GM03348 (cell line): ENCODE data around the gene GTF2F2.

Source experiments
- DNase-seq: peaks from one replicate; pipeline ENCODE4 v3.0.0; 2012; ENCODE audit warnings: low spot score

Gene GTF2F2

DNA sequence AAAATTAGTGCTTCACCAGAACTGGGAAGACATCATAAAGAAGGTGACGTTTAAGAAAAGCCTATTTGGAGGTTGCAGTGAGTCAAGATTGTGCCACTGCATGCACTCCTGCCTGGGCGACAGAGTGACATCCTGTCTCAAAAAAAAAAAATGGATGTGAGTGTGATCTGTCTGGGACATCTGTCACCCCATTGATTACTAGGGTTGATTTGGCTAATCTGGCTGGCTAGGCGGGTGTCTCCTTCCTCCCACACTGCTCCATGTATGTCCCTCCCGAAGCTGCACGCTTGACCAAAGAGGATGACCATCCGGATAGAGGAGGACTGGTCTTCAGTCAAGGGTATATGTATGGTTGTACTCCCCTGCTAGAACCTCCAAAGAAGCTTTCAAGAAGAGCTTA, 2.6 kb downstream of the GTF2F2 start:
- DNase-seq: no peak

DNA sequence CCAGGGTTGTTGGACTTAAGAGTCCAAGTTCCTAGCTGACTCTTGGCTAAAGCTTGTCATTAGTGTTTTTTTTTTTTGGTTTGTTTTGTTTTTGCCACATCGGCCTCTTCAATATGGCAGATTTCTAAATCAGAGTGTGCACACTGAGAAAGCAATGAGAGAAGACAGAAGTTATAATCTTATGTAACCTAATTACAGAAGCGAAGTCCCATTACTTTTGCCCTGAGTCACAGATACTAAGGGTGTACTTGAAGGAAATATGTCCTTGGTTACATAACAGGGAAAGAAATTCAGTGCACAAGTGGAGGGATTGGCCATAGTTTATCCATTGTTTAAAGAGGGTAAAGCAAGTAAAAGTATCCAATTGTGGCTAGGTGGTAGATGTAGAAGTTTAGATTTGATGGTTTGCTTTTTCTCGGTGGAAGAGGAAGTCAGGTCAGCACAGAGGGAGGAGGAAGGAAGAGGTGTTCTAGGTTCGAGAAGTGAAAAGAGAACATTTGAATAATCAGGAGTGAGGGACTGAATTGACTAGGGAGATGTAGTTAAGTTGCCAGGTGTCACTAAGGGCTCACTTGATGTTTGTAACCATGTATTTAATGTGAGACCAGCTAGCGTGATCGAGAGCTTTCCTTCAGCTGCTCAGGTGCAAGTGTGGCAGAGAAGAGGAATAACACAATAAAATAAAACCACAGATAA, 12.2 kb downstream of the GTF2F2 start:
- no peak for DNase-seq

DNA sequence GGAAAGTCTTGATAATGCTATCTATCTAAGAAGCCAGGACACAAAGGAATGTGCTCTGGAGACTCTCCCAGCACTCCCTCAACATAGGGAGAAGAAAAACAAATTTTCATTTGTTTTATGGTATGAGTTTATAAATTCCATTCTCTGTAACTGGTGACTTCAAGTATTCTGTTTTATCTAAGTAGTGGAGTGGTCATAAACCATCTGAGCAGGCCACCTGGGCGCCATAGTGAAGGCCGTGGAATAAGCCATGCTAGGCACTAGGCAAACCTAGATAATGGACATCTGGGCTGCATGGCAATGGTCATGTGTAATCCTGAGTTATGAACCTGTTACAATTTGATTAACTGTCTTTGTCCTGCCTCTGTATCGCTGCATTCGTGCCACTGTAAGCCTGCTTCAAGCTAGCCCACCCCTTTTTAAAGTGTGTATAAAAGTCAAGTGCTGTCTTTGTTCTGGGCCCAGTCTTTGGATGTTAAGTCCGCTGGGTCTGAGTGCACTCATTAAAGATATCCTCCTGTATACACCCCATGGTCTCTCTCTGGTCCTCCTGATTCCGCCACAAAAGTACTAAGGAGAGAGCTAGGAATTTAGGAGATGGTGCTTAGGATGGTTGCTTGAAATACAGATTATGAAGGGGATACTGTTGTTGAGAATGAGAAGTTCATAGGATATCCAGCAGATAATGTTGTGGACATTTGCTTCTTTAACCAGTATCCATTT, 13.2 kb downstream of the GTF2F2 start:
- no peak for DNase-seq

DNA sequence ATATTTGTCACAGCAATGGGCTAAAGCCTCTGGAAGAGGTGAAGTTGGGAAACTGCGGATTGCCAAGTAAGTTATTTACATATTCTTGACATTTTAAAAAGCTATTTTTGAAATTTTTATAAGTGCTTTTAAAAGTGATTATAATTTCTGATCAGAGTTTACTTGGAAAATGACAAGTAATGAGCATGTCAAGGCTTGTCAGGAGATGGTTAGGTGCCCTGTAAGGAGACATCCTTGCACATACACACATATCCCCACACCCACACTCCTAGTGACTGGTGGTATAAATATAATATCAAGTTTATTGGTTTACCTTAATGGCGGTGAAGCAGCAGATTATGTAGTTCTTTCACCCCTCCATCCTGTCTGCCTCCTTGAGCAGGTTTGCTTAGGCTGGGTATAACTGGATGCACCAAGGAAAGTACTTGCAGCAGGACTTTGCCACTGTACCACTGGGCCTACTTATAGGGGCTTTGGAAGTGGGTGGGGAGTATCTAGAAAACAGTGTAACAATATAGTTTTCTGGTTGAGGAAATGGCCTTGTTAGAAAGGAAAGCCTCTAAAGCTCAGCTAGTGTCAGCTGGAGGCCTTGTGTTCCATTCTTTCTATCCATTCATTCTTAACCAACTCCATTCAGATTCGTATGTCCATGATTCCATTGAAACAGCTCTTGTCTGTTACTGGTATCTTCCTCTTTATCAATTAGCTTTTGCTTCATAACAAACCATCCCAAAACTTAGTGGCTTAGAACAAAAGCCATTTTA, 16.6 kb downstream of the GTF2F2 start:
- DNase-seq: no peak

- DNase-seq: no peak
These were observed 17.2 kb downstream of the GTF2F2 start for GRCh38 chr13:45137526-45137925.

DNA sequence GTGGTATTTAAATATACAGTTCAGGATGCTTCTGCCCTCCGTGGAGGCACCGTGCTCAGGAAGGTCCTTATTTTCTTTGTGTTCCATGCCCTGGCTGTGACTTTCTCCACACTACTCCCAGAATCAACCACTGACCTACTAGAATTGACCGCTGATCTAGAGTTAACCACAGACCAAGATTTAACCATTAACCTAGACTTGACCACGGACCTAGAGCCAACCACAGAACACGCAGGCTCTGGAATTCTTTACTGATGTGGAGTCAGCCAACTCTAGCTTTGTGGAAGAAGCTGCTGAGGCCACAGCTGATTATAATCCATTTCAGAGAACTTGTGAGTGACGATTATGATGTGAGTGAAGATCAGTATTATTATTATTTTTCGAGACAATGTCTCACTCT, 18.0 kb downstream of the GTF2F2 start:
- DNase-seq: no peak

DNA sequence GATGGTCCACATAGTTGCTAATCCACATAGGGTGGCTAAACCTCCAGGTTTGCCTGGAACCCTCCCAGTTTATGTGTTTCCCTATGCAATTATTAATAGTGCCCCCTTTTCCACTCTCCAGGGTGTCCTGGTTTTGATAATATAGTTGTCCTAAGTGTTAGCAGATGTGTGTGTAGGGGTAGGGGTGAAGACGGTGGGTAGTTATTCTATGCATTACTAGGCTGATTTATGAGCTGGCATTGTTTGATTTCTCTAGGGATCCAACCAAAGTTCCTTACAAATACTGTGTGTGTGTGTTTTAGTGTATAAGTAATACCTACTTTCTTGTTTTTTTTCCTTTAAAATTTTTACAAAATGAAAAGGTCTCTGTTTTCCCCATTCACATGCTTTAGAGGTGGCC, 21.1 kb downstream of the GTF2F2 start:
- DNase-seq: no peak

DNA sequence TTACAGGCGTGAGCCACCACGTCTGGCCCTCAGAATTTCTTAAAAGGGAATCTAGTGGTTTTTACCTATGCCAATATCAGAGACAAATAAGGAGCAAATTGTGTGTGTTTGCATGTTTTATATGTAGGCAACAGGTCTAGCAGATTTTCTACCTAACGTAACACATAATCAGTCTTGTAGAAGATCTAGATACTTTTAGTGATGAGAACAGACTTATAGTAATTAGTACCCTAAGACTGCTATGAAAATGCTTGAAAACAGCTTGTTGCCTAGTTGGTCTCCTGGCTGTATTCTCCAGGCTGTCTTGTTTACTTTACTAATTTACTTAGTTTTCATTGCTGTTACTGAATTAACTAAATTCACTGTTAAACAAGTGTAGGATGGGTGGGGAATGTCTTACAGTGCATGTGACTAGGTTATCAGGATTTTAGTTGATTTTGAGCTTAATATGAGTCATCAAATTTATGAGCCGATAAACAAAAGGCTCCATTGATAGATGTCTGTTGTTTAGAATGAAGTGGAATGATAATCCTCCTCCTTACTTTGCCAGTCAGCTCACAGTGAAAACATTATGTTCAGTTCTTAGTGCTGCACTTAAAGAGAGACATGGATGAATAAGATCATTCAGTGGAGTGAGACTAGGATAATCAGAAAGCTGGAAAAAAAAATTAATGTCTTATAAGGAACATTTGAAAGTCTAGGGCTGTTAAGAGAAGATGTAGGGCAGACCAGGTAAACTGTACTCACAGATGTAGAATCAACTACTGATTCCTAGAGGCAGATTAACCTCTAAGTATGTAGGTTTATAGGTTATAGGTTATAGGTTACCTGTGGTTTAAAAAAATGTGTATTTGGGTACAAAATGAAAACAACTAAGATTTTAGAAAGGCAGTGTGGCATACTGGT, 22.4 kb downstream of the GTF2F2 start:
- DNase-seq: no peak

DNA sequence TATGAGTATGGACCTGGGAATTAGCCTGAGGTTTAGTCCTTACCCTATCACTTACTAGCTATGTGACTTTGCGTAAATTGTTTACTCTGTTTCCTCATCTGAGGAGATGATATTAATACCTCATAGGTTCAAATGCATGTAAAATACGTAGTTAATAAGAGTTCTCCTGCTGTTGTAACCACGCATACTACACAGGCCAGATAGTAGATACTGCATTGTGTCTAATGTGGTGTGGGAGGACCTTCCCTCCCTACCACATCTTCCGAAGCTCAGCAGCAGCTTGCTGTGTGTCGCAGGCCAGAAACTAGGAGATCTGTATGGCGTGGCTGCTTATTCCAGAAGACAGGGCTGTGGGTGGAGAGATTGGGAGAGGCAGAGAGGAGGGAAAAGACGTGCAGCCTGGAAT, 23.0 kb downstream of the GTF2F2 start:
- DNase-seq: no peak

DNA sequence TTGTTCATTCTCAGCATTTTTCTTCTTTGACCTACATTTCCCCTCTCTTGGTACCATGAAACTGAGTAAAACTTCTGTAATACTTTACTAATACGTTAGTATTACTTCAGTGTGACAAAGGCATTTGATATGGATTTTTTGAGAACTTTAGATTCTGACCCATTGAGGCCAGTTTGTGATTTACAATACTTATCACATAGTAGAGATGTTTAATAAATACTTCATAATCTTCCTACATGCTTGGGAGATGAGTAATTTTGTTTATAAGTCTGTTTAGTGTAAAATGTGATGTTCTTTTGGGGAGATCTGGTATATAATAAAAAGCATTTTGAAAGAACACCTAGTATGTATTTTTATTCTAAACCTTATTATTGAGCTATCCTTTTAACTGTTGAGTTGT, 29.7 kb downstream of the GTF2F2 start:
- no peak for DNase-seq

GRCh38 chr13:45156565-45157361, 36.5 kb downstream of the GTF2F2 start:
- no peak for DNase-seq

DNA sequence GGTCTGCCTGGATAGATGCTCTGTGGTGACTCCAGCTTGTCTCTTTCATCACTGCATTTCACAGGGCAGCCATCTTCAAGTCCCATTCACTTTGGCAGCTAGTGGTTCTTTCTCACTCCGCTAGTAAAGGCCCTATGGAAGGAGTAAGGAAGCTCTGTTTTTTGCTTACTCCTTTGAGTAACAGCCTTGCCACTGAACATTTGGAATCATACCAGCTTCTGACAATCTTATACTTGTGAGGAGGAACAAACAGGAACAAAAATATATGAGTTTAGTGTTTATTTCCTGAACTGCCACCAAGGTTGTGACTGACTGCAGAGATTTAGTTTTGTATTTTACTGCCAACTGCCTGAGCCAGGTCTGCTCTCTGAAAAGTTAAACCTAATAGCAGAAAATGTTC, 41.9 kb downstream of the GTF2F2 start:
- DNase-seq: peak; percentile 14

GRCh38 chr13:45162821-45163220, 42.5 kb downstream of the GTF2F2 start:
- peak; percentile 78 for DNase-seq

DNA sequence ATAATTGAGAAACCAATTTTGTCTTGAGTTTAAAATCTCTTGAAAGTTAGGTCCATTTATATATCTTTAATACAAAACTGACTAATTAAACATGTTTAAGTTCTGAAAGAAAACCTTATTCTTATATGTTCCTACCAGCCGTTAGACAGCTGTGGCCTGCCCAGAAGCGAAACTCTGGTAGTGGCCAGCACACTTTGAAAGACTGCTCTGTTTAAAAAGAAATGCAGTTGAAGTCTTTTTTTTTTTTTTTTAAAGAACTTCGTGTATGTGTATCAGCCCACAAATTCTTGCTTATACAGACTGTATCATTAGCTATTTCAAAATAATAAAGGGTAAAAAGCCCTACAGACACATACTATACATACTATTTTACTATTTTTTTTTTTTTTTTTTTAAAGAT, 46.5 kb downstream of the GTF2F2 start:
- no peak for DNase-seq

DNA sequence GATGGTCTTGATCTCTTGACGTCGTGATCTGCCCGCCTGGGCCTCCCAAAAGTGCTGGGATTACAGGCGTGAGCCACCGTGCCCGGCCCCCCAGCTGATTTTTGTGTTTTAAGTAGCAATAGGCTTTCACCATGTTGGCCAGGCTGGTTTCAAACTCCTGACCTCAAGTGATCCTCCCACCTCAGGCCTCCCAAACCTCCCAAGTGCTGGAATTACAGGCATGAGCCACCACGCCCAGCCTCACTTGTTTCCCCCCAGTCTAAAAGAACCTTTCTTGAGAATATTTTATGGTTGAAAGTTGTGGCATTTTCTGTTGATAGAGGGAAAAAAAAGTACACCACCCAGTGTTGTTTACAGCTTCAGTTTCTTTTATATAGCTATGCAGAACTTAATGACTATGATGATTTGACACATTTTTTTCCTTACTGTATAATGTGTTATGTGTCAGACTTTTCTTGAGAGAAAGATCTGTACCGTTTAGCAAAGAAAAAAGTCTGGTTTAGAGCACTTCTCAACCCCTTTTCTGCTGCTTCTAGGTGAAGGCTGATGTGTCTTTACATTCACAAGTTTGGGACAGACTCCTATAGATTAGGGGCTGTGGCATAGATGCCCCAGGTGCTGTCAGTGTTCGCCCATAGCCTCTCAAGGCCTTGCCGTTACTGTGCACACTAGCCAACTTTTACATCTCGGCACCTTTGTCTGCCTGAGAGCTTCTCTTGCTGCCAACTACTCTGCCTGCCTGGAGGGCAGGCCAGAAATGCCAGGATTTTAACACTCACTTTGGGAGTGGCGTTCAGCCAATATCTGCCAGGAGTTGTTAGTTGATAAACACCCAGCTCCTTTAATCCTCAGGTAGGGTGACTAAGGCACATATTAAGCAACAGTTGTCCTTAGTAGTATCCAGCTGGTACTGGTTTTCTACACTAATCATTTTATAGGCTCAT, 47.6 kb downstream of the GTF2F2 start:
- no peak for DNase-seq

- DNase-seq: no peak
These were observed 48.2 kb downstream of the GTF2F2 start for GRCh38 chr13:45168555-45168930.

DNA sequence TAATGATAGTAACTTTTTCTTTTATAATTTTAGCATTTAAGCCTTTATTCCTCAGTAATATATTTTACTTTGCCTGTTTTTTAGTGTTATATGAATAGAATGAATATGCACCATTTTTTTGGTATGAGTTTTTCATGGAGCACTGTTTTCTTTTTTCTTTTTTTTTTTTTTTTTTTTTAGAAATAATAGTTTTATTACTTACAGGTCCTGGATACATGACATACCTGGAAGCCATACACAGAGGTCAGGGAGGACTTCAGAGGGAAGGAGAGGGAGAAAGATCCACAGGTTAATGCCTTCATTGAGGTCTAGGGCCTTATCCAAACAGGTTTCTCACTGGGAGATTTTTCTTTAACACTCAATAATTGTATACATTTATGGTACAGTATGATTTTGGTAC, 54.2 kb downstream of the GTF2F2 start:
- no peak for DNase-seq

- DNase-seq: no peak
These were observed 58.2 kb downstream of the GTF2F2 start for GRCh38 chr13:45178349-45179162.

DNA sequence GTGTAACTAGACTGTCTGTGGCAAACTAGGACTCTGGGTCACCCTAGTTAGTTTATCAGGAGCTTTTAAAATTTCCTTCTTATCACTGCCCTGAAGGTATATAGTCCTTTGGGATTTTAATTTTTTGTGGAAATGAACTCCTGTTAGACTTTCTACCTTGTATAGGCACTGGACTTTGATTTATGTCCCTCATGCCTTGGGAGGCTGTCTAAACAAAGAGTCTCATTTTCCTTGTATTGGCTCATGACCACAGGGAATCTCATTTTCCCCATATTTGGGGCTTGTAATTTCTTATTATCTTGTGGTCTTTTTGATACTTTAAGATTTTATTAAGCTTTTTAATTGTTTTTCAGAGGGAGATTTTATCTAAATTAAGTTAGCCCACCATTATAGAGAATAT, 59.1 kb downstream of the GTF2F2 start:
- no peak for DNase-seq
